Transverse colon (tissue), 3 donors: Measurements from ENCODE around the gene PCSK6.

Experiments
- CTCF ChIP-seq, 5 experiments: fragments of 200-600 bp in 3 of 5; fragments of 450-650 bp in 2 of 5; sonication (generic) in 3 of 5; IDR thresholded peaks; 1 replicate in 2 of 5; 2 replicates in 3 of 5; pipeline ENCODE4 v1.5.1; 2016 to 2017; ENCODE audit warnings: antibody characterized with exemption in 5 of 5, inconsistent platforms in 3 of 5, mild to moderate bottlenecking in 2 of 5, moderate library complexity in 1 of 5
- EP300 ChIP-seq: sonication (generic); formaldehyde crosslinking; IDR thresholded peaks from one replicate; pipeline ENCODE4 v1.6.1; 2017; ENCODE audit warnings: antibody characterized with exemption, low read depth
- POLR2A ChIP-seq: fragments of 450-650 bp; IDR thresholded peaks from one replicate; pipeline ENCODE4 v1.6.1; 2016; ENCODE audit warnings: antibody characterized with exemption, mild to moderate bottlenecking, moderate library complexity

GRCh38 chr15:101454365-101454764, 35.1 kb downstream of the PCSK6 start:
- TF ChIP-seq POLR2A (no peak), CTCF (IDR thresholded peaks at IDR 0.05) (no peak), EP300 (no peak)
